HEK293T (cell line): ENCODE results near the gene TNPO2.

Experiments
- CTCF ChIA-PET: fragments of 350-600 bp; formaldehyde crosslinking; extraction: SDS; loops from one replicate; lab custom pipeline; 2021; ENCODE audit warnings: antibody characterized with exemption, inconsistent platforms; lab: Yijun Ruan, JAX
- POLR2A ChIA-PET: fragments of 350-600 bp; formaldehyde crosslinking; extraction: SDS; loops from one replicate; lab custom pipeline; 2020; ENCODE audit warnings: antibody characterized with exemption, inconsistent platforms; lab: Yijun Ruan, JAX
- DNase-seq: peaks from one replicate; pipeline ENCODE4 v3.0.0; 2012; ENCODE audit warnings: mixed read lengths; ENCODE audit errors: extremely low spot score
- ARNT ChIP-seq: fragments of 450-650 bp; IDR thresholded peaks from 2 replicates; pipeline ENCODE4 v1.6.1; 2017; ENCODE audit warnings: mild to moderate bottlenecking
- BHLHE40 ChIP-seq: fragments of 450-650 bp; IDR thresholded peaks from 2 replicates; pipeline ENCODE4 v1.6.1; 2016; ENCODE audit warnings: mild to moderate bottlenecking, moderate library complexity, borderline replicate concordance
- CTBP1 ChIP-seq: fragments of 450-650 bp; IDR thresholded peaks from 2 replicates; pipeline ENCODE4 v1.6.1; 2016; ENCODE audit warnings: borderline replicate concordance
- ELF4 ChIP-seq: fragments of 450-650 bp; IDR thresholded peaks from 2 replicates; pipeline ENCODE4 v1.6.1; 2017; ENCODE audit warnings: antibody characterized with exemption
- FOXA1 ChIP-seq: fragments of 450-650 bp; IDR thresholded peaks from 2 replicates; pipeline ENCODE4 v1.6.1; 2016; ENCODE audit warnings: mild to moderate bottlenecking
- FOXK2 ChIP-seq: fragments of 450-650 bp; IDR thresholded peaks from 2 replicates; pipeline ENCODE4 v1.6.1; 2016; ENCODE audit warnings: mild to moderate bottlenecking
- FOXM1 ChIP-seq: fragments of 450-650 bp; IDR thresholded peaks from 2 replicates; pipeline ENCODE4 v1.6.1; 2017; ENCODE audit warnings: mild to moderate bottlenecking, borderline replicate concordance
- HDGF ChIP-seq: fragments of 450-650 bp; IDR thresholded peaks from 2 replicates; pipeline ENCODE4 v1.6.1; 2017; ENCODE audit warnings: antibody characterized with exemption, borderline replicate concordance
- L3MBTL2 ChIP-seq: fragments of 450-650 bp; conservative IDR thresholded peaks from 2 replicates; pipeline ENCODE4 v1.6.1; 2016; ENCODE audit warnings: mild to moderate bottlenecking
- LEF1 ChIP-seq: fragments of 450-650 bp; IDR thresholded peaks from 2 replicates; pipeline ENCODE4 v1.6.1; 2017; ENCODE audit warnings: mild to moderate bottlenecking, borderline replicate concordance
- NFRKB ChIP-seq: fragments of 450-650 bp; IDR thresholded peaks from 2 replicates; pipeline ENCODE4 v1.6.1; 2016; ENCODE audit warnings: mild to moderate bottlenecking, moderate library complexity
- PKNOX1 ChIP-seq: fragments of 450-650 bp; IDR thresholded peaks from 2 replicates; pipeline ENCODE4 v1.6.1; 2016
- SP1 ChIP-seq: fragments of 450-650 bp; IDR thresholded peaks from 2 replicates; pipeline ENCODE4 v1.6.1; 2017
- SUZ12 ChIP-seq: fragments of 450-650 bp; IDR thresholded peaks from 2 replicates; pipeline ENCODE4 v1.6.1; 2016; ENCODE audit warnings: mild to moderate bottlenecking
- TARDBP ChIP-seq: fragments of 450-650 bp; IDR thresholded peaks from 2 replicates; pipeline ENCODE4 v1.6.1; 2016
- ZNF384 ChIP-seq: fragments of 450-650 bp; IDR thresholded peaks from 2 replicates; pipeline ENCODE4 v1.6.1; 2016

TNPO2 gene

GRCh38 chr19:12736995-12737834, 13.5 kb upstream of the TNPO2 start, which contains the start of gene GET3:
GET3 (plus strand) TSS chr19:12737497; CDS start chr19:12737506, 9 bp downstream.
- DNase-seq = peak; percentile 91
- ChIA-PET CTCF (interaction anchor here (0.8 to 1.5 kb wide), 2 partner anchors 20 kb away, joined by 4 to 5 read pairs; no protein-coding TSS in a partner anchor), POLR2A (interaction anchor here (0.7 to 6.1 kb wide), 15 partner anchors 8 to 69 kb away, joined by 3 to 133 read pairs (median 6); partner anchors contain the start of genes BEST2, FBXW9, JUNB and RNASEH2A)
- TF ChIP-seq LEF1 (no peak), SUZ12 (no peak), ELF4 (peak; percentile 78), FOXM1 (no peak), BHLHE40 (peak; percentile 87), FOXA1 (no peak), ARNT (no peak), PKNOX1 (peak; percentile 98), ZNF384 (no peak), TARDBP (no peak), HDGF (no peak), SP1 (no peak), NFRKB (peak; percentile 76), L3MBTL2 (peak; percentile 61), FOXK2 (no peak), CTBP1 (no peak; the same call in 1 of the 2 replicates)

- no peak for TF ChIP-seq PKNOX1
- no peak for TF ChIP-seq HDGF
- TF ChIP-seq LEF1 = no peak
- no peak for TF ChIP-seq ZNF384
- TF ChIP-seq NFRKB = no peak
- TF ChIP-seq FOXM1 = no peak
- TF ChIP-seq FOXK2 = no peak
- TF ChIP-seq TARDBP = no peak
- no peak for TF ChIP-seq CTBP1
- no peak for DNase-seq
- CTCF ChIA-PET = interaction anchor here (0.6 to 1.7 kb wide), 5 partner anchors 12 to 509 kb away, joined by 3 to 8 read pairs (median 4); no protein-coding TSS in a partner anchor
- POLR2A ChIA-PET = interaction anchor here (0.6 to 6.1 kb wide), 15 partner anchors 11 to 213 kb away, joined by 3 to 133 read pairs (median 3); partner anchors contain the start of genes JUNB, RAD23A and TNPO2
Observed at GRCh38 chr19:12733369-12734214, 9.9 kb upstream of the TNPO2 start.

DNA sequence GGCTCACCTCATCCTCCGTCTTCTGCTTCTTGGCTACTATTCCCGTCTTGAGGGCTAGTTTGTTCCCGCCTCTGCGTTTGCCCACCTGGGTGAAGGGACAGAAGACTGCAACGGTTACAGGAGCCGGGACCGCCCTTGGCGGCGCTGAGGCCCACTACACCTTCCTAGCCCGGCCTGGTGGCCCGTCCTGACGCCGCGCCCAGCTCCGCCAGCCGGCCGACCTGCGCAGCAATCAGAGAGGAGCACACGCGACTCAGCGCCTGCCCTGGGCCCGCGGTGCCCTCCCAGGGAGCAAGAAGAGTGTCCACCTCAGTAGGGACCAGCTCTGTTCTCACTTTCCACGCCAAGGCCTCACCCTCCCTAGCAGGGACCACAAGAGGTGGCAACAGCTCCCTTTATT, 7.6 kb upstream of the TNPO2 start:
- ChIA-PET CTCF (no interaction called here), POLR2A (interaction anchor here (1.9 kb wide), 1 partner anchor 9 kb away, joined by 7 read pairs; no protein-coding TSS in a partner anchor)
- no peak for DNase-seq
- TF ChIP-seq NFRKB (no peak), LEF1 (no peak), PKNOX1 (no peak), ELF4 (no peak), L3MBTL2 (no peak), SUZ12 (no peak), ZNF384 (no peak), TARDBP (no peak), HDGF (no peak), CTBP1 (no peak), FOXA1 (no peak), BHLHE40 (no peak), ARNT (no peak), SP1 (no peak), FOXK2 (no peak), FOXM1 (no peak)

DNA sequence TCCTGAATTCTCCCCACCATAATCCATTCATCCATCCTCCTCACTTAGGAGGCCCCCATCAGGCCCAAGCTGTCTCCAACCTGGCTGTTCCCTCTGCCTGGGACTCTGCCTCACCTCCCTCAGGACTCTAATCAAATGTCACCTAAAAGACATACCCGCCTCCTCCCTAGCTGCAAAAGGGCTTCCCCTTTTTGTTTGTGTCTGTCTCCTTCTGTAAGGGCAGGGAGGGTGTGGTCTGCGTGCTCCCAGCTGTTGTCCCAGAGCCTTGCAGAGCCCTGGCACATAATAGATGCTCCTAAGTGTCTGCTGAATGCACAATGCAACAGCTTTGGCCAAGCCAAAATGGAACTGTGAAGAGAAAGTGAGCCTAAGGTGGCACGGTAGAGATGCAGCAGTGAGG, 6.3 kb upstream of the TNPO2 start:
- CTCF ChIA-PET = no interaction called here
- DNase-seq = no peak
- POLR2A ChIA-PET = interaction anchor here (1.9 kb wide), 1 partner anchor 8 kb away, joined by 7 read pairs; no protein-coding TSS in a partner anchor

More for the DNA sequence above, 6.3 kb upstream of the TNPO2 start:
- TF ChIP-seq NFRKB (no peak), FOXK2 (no peak), HDGF (no peak), ZNF384 (no peak), SP1 (no peak), FOXA1 (no peak), SUZ12 (no peak), TARDBP (no peak), ELF4 (no peak), FOXM1 (no peak), CTBP1 (no peak), BHLHE40 (no peak), PKNOX1 (no peak), L3MBTL2 (no peak), ARNT (no peak), LEF1 (no peak)
